GM06990 (cell line): Measurements from ENCODE around the gene ANTXR1.

ENCODE experiments used
- DNase-seq: peaks from one replicate; pipeline ENCODE4 v3.0.0-alpha.2; 2011; ENCODE audit not compliant: insufficient read length; ENCODE audit errors: extremely low read depth
- H3K27me3 ChIP-seq: replicated peaks from 2 replicates; pipeline ENCODE4 v1.6.0; 2011; ENCODE audit warnings: low read length; ENCODE audit not compliant: control insufficient read depth, insufficient read depth
- H3K36me3 ChIP-seq: 2 replicates; pipeline ENCODE4 v1.5.1; 2011; ENCODE audit warnings: low read length; ENCODE audit not compliant: control insufficient read depth, insufficient read depth
- H3K4me3 ChIP-seq: replicated peaks from 2 replicates; pipeline ENCODE4 v1.5.1; 2011; ENCODE audit warnings: low read depth, mild to moderate bottlenecking, control low read depth, low read length
- CTCF ChIP-seq: IDR thresholded peaks from 2 replicates; pipeline ENCODE4 v1.5.1; 2011; ENCODE audit warnings: low read length, control low read depth, mild to moderate bottlenecking, inconsistent platforms; ENCODE audit not compliant: insufficient read depth, poor library complexity, severe bottlenecking

ANTXR1 gene

GRCh38 chr2:69196327-69197117 lies 183.5 kb downstream of the ANTXR1 start:
- DNase-seq, result no peak
- no peak for TF ChIP-seq CTCF
- no peak overlapping the region for H3K4me3 ChIP-seq
- H3K27me3 ChIP-seq, result no peaks in the 10 kb centered on the region; the same call in 1 of the 2 replicates
- no peaks in the 10 kb centered on the region for H3K36me3 ChIP-seq

GRCh38 chr2:69200107-69200520 lies 187.1 kb downstream of the ANTXR1 start:
- Histone ChIP-seq H3K36me3 (no peaks in the 10 kb centered on the region), H3K4me3 (no peak overlapping the region), H3K27me3 (peaks cover 3% of the 10 kb centered on the region)
- no peak for DNase-seq
- no peak for TF ChIP-seq CTCF

GRCh38 chr2:69201259-69201658 lies 188.3 kb downstream of the ANTXR1 start:
- no peak for DNase-seq
- H3K36me3 ChIP-seq, result no peaks in the 10 kb centered on the region
- H3K27me3 ChIP-seq, result peaks cover 3% of the 10 kb centered on the region
- TF ChIP-seq CTCF, result no peak
- H3K4me3 ChIP-seq, result no peak overlapping the region

GRCh38 chr2:69202327-69202726 lies 189.3 kb downstream of the ANTXR1 start:
- peaks cover 3% of the 10 kb centered on the region for H3K27me3 ChIP-seq
- no peak overlapping the region for H3K4me3 ChIP-seq
- no peak for DNase-seq
- TF ChIP-seq CTCF, result no peak
- no peaks in the 10 kb centered on the region for H3K36me3 ChIP-seq

- H3K36me3 ChIP-seq, result no peaks in the 10 kb centered on the region
- no peak overlapping the region for H3K4me3 ChIP-seq
- no peak for DNase-seq
- H3K27me3 ChIP-seq, result peaks cover 3% of the 10 kb centered on the region
- TF ChIP-seq CTCF, result no peak
Measured at GRCh38 chr2:69203166-69203985, 190.4 kb downstream of the ANTXR1 start.
